SH-SY5Y (cell line): ENCODE data around the gene SNX3.

Experiments used
- GATA2 ChIP-seq: IDR thresholded peaks from 2 replicates; pipeline ENCODE4 v1.6.1; 2011; ENCODE audit warnings: mild to moderate bottlenecking, low read depth, low read length
- GATA3 ChIP-seq: IDR thresholded peaks from 2 replicates; pipeline ENCODE4 v1.6.1; 2011; ENCODE audit warnings: low read depth, mild to moderate bottlenecking, low read length, moderate library complexity

- no peak for TF ChIP-seq GATA2
- no peak for TF ChIP-seq GATA3
Observed at GRCh38 chr6:108171291-108171917, 89.4 kb downstream of the SNX3 start.
